Lower leg skin (tissue), 4 donors: ENCODE measurements around the gene MPST. TPM values are rescaled to one million over a fixed set of nuclear protein-coding genes. Genes with fewer than 3 reads are reported as not detected.

Experiments
- DNase-seq, 2 donors: peaks; one replicate each; pipeline ENCODE4 v3.0.0-alpha.2; 2019; ENCODE audit warnings: low spot score in 2 of 2
- H3K4me3 ChIP-seq: fragments of 200-600 bp; sonication (generic); 2 replicates; pipeline ENCODE4 v1.5.1; 2017; ENCODE audit warnings: mild to moderate bottlenecking, low read depth; ENCODE audit not compliant: poor library complexity, severe bottlenecking
- CTCF ChIP-seq, 3 donors: fragments of 450-650 bp; IDR thresholded peaks; one replicate each; pipeline ENCODE4 v1.5.1; 2016; ENCODE audit warnings: antibody characterized with exemption in 3 of 3, mild to moderate bottlenecking in 3 of 3, moderate library complexity in 2 of 3
- POLR2A ChIP-seq, 2 donors: fragments of 450-650 bp; IDR thresholded peaks; one replicate each; pipeline ENCODE4 v1.6.1; 2016 to 2017; ENCODE audit warnings: antibody characterized with exemption in 2 of 2, mild to moderate bottlenecking in 1 of 2, moderate library complexity in 1 of 2
- WGBS, 2 donors: methylation state at CpG; one replicate each; pipeline ENCODE4 v1.1.5; 2018; 5-methylcytosine and 5-hydroxymethylcytosine counted together
- intact Hi-C: fragments of 100-400 bp; cut with DNase I; formaldehyde crosslinking; loops from one replicate; pipeline ENCODE4 v1.15.0; 2023; ENCODE audit warnings: low total_unique reads
- total RNA-seq, 4 donors: library from RNA; depleted of rRNA; stranded (reverse); fragments of >200 nt; gene quantifications; one replicate each; pipeline ENCODE4 v1.1.0, GENCODE V29; 2016

MPST gene
- total RNA-seq, 4 donors from 2014 or later, result 225 to 336 (median 276) TPM

- TF ChIP-seq CTCF (IDR thresholded peaks at IDR 0.05), result no peak
- TF ChIP-seq POLR2A (IDR thresholded peaks at IDR 0.05), result no peak
- 71 to 73% methylated on average over 7 to 10 of the region's 10 CpGs for WGBS, 2 donors
- intact Hi-C loops, result no loop called here
- DNase-seq, result no peak
- no peak overlapping the region for H3K4me3 ChIP-seq
Observed at GRCh38 chr22:37025500-37026070, 6.0 kb downstream of the MPST start.

GRCh38 chr22:37026325-37026724 is 6.8 kb downstream of the MPST start:
- intact Hi-C loops, result no loop called here
- no peak overlapping the region for H3K4me3 ChIP-seq
- DNase-seq, result no peak
- 69 to 74% methylated on average over 5 of the region's 5 CpGs for WGBS, 2 donors
- no peak for TF ChIP-seq POLR2A (IDR thresholded peaks at IDR 0.05)
- no peak for TF ChIP-seq CTCF (IDR thresholded peaks at IDR 0.05)

- intact Hi-C loops, result no loop called here
Observed at GRCh38 chr22:37027556-37027955, 8.0 kb downstream of the MPST start.

GRCh38 chr22:37028692-37029674 is 9.4 kb downstream of the MPST start:
- intact Hi-C loops, result no loop called here

More at GRCh38 chr22:37027556-37027955, 8.0 kb downstream of the MPST start:
- 93 to 95% methylated on average over 7 of the region's 7 CpGs for WGBS, 2 donors
- TF ChIP-seq POLR2A (IDR thresholded peaks at IDR 0.05), result no peak
- H3K4me3 ChIP-seq, result no peak overlapping the region
- DNase-seq, result no peak

GRCh38 chr22:37030560-37031281 is 11.2 kb downstream of the MPST start:
- 78 to 80% methylated on average over 14 of the region's 14 CpGs for WGBS, 2 donors
- no peak for DNase-seq
- intact Hi-C loops, result no loop called here
- no peak overlapping the region for H3K4me3 ChIP-seq
- no peak for TF ChIP-seq POLR2A (IDR thresholded peaks at IDR 0.05)
- no peak for TF ChIP-seq CTCF (IDR thresholded peaks at IDR 0.05)

More at GRCh38 chr22:37028692-37029674, 9.4 kb downstream of the MPST start:
- 88 to 90% methylated on average over 22 of the region's 22 CpGs for WGBS, 2 donors
- no peak for DNase-seq
- TF ChIP-seq POLR2A (IDR thresholded peaks at IDR 0.05) (no peak), CTCF (IDR thresholded peaks at IDR 0.05) (no peak)
- H3K4me3 ChIP-seq, result no peak overlapping the region

- DNase-seq, result no peak
- TF ChIP-seq POLR2A (IDR thresholded peaks at IDR 0.05) (no peak), CTCF (IDR thresholded peaks at IDR 0.05) (no peak)
- intact Hi-C loops, result no loop called here
- 46 to 53% methylated on average over 2 of the region's 2 CpGs for WGBS, 2 donors
- no peak overlapping the region for H3K4me3 ChIP-seq
Observed at GRCh38 chr22:37032134-37032534, 12.6 kb downstream of the MPST start.
